Measurements from ENCODE around the gene PTPRD.
"Not testable (repeated sequence)": the region's sequence is repeated elsewhere in the genome, so short reads cannot be mapped to it uniquely, and the experiment has no call there.

PTPRD gene

DNA sequence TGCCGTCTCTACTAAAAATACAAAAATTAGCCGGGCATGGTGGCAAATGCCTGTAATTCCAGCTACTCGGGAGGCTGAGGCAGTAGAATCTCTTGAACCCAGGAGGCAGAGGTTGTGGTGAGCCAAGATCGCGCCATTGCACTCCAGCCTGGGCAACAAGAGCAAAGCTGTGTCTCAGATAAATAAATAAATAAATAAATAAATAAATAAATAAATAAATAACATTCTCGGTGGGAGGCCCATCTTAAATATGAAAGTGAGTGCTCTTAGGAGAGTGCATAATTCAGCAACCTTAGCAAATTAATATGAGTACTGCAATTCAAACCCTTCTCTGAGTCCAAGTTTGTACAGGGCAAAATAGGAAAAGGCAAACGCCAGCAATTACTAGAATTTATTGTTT is 1302.1 kb downstream of the PTPRD start:
- not testable (repeated sequence) for DNase-seq (ENCODE audit: low spot score)

DNA sequence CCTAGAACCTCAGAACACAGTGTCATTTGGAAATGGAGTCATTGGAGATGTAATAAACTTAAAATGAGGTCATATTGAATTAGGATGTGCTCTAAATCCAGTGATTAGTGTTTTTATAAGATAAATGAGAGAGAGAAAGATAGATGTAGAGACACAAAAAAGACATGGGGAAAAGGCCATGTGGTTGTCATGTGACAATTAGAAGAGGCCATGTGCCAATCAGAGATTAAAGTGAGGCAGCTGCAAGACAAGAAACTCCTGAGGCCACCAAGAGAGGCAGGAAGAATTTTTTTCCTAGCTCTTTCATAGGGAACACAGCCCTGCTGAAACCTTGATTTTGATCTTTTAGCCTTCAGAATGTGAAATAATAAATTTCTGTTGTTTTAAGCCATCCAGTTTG is 1307.2 kb downstream of the PTPRD start:
- no peak for DNase-seq (ENCODE audit: low spot score)

DNA sequence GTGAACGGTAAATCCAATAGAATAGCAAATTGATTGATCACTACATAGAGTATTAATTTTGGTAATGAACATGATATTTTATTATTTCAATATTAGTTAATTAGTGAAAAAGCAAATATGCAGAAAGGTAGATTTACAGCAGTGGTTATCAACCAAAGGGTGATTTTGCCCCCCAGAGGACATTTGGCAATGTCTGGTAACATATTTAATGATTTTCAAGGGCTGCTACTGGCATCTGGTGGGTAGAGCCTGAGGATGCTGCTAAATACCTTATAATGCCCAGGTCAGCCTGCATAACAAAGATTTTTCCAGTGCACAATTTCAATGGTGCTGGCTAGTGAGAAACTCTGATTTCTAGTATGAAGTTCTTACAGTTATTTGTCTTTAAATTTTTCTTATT is 1313.7 kb downstream of the PTPRD start:
- no peak for DNase-seq (ENCODE audit: low spot score)

DNA sequence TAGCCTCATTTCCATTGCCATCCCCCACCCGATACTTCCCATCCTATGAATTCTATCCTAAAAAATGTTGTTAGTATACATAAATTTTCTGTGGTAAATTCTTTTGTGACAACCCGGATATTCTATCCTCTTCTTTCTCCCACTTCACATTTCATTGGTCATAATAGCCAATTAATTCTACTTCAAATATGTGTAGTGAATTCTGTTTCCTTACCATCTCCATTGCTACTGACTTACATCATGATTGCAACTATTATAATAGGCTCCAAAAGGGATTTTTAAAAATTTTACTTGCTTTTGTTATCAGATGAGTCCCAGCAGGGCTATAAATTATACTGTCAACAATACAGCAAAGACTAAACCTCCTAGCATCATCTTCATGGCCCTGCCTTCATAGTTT is 1326.8 kb downstream of the PTPRD start:
- DNase-seq (ENCODE audit: low spot score): no peak

DNA sequence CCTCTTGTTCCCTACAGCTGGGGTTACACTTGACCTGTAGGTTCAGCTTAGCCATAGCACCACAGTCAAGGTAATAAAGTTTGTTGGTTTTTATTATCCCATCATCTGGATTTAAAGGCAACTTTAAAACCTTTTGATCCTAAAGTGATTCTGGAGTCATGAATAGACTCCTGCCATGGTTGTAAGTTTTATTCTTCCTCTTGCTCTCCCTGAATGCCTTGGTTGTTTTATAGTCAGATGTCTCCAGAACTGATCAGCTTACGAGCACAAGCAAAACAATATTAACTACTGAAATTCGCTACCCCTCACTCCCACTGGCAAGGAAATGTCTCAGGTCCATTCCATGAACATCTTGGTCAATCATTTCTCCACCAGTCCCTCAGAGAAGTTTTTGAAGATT is 1328.6 kb downstream of the PTPRD start:
- no peak for DNase-seq (ENCODE audit: low spot score)

DNA sequence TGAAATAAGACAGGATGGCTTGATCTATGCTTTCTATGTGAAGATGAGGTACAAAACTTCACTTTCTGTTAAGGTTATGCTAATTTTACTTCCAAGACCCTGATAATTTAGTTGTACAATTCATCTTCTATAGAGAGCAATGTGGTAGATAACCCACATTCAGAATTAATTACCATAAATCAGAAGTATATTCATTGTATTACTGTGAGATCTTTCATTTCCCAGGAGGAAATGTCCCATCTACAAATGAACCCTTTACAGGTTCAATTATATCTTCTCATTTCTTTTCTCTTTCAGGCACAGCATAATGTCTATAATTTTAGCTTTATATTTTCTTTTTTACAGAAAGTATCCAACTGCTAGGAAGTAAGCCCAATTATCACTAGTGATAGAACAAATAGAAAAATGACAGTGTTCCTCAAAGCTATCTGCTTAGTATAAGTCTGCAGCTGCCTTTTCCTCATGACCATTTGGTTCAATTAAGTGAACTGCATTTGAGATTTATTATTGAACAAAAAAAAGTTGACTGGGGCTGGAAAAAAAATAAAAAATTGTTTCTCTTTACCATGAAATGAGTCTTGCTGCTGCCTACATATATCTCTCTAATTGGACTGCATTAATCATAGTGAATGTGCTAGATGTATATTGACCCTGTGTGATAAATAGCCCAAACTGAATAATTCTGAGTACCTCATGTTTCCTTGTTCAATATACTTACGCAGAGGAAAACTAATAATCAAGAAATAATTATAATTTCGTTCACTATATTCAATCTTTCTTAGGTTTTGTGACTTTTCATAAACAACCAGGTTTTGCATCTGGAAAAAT is 1329.4 kb downstream of the PTPRD start:
- no peak for DNase-seq (ENCODE audit: low spot score)

DNA sequence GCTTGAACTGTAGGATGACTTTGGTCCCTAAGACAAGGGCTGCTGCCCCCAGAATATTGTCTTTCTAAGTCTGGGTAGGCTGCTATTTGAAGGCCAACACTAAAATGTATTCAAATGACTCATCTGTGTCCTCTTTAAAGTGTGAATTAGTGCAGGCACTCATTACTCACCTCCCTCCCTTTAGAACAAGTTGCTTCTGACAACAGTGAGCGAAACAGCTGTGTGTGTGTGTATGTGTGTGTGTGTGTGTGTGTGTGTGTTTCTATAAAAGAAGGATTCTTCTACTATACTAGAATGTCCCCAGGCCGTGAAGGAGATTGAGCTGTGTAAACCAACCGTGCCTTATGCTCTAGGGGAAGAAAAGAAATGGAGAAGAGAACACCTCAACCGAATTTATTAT is 1337.2 kb downstream of the PTPRD start:
- no peak for DNase-seq (ENCODE audit: low spot score)

DNA sequence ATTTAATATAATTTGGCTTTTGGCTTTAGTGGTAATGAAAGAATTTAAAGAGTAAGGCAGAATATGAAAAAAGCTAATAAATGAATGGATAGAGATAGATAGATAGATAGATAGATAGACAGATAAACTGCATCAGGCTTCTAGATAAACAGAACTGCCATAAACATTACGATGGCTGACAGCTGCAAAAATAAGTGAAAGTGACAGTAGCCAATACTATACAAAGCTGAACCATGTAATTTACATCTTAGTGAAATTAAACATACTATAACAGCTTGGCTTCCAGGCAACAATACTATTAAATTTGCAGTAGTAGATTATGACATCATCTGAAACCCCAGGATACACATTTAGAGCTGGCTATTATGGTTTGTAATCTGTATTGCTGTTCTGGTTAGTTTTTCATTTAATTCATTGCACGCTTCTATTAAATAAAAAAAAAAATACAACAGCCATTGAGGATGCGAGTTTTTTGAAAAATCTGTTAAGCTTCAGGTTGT is 1354.8 kb downstream of the PTPRD start:
- no peak for DNase-seq (ENCODE audit: low spot score)

DNA sequence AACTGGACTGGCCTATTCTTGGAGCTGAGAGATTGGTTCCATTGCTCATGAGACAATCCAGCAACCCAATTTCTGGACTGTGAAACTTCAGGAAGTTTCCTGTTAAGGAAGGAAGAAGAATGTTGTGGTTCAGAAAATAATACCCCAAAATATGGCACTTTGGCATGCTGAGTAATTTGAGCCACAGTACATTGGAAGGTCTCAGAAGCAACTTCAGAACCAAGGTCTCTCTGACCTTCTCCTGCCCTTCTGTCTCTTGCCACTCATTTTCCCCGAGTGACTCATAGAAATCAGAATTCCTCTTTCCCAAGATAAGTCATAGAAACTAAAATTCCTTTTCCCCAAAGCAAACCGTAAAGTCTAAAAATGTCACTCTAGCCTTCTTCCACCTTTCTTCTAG is 1366.1 kb downstream of the PTPRD start:
- no peak for DNase-seq (ENCODE audit: low spot score)

DNA sequence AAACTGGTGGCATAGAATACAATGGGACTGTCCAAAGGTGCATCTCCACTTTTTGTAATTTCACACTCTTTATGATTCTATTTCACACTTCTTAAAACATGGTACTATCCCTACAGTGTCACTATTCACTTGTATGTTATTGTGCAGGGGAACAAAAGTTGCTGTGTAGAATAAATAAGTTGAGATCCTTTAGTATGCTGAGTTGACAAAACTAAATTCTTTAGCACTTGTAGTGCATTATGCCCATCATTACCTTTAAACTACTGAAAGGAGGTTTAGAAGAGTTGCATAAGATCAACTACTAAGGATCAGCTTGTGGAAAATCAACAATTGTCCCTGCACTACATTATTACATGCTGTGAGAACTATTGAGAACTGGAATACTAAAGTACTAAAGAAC is 1380.9 kb downstream of the PTPRD start:
- DNase-seq (ENCODE audit: low spot score): no peak

DNA sequence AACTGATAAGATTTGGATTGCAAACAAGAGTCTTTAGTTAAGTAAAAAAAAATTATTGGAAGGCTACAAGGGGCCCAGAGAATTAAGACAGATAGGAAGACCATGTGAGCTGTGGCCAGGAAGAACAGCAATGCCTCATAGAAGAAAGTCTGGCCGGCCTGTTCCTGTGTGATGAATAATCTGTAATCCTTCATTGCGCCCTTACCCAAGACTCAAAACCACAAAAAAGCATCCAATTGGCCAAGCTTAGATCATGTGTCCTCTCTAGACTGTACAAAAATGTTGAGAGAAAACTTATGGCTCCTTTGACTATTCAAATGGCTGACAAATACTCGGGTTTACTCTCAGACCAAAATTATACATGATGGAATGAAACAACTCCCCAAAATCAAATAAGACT is 1383.5 kb downstream of the PTPRD start:
- no peak for DNase-seq (ENCODE audit: low spot score)

DNA sequence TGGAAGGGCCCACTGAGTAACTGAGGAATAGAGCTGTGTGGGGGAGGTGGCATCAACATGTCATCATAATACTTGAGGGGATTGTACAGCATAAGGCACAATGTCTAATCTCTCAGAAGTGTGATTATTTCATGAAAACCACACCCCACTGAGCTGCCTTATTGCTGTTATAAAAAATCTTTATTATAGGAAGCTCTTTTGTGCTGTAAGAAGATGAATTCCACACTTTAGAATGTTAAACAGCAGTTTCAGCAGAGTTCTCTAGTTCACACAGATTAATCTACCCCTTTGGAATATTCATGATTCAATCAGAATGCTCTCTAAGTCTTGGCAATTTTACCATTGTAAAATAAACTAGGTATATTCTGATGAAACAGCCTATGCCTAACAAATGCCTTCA is 1389.6 kb downstream of the PTPRD start:
- DNase-seq (ENCODE audit: low spot score): no peak

DNA sequence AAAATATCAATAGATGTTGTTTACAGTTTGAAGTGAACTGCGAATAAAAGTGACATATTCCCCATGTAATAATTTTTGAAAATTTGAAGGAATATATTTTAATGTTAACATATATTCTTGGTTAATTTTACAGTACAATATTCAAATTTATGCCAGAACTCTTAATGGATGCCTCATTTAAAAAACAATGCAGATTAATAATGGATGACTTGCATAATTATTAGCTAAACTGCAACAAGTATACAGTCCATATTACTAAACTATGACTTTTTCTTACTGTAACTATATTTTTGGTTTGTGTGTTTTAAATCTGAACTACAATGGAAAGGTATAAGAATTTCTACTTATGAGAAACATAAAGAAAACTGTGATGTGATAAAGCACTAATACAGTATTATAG is 1390.1 kb downstream of the PTPRD start:
- no peak for DNase-seq (ENCODE audit: low spot score)

DNA sequence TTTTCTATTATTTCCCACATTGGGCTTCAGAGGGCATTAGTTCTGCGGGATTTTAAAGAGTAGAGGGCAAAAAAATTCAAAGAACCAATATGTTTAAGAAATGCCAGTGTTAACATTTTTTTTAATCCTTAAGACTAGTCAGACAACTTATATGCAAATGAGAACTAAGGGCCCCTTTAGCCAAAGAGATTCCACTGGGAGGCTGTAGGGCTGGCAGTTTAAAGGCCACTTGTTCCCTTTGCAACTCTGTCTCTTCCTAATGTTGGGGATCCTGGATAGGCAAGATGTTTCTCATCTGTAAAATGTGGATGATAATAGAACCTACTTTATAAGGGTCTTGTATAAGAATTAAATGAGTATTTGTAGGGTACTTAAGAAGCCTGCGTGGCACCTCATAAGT is 1395.9 kb downstream of the PTPRD start:
- DNase-seq (ENCODE audit: low spot score): no peak

DNA sequence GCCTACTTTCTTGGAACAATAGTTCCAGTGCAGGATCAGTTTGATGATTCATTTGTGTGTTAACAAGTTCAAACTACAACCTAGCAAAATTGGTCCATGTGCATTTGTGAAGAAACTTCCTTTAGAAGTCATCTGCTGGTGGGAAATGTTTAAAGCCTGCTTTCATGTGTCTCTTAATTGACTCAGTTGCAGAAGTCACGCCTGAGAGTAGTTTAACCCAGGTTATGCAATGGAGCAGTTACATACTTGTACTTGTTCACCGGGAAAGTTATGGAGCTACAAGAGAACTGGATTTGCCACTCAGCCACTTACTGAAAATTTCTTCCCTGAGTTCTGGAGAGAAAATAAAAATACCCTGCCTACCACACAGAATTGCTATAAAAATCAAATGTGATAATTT is 1397.8 kb downstream of the PTPRD start:
- DNase-seq (ENCODE audit: low spot score): no peak

DNA sequence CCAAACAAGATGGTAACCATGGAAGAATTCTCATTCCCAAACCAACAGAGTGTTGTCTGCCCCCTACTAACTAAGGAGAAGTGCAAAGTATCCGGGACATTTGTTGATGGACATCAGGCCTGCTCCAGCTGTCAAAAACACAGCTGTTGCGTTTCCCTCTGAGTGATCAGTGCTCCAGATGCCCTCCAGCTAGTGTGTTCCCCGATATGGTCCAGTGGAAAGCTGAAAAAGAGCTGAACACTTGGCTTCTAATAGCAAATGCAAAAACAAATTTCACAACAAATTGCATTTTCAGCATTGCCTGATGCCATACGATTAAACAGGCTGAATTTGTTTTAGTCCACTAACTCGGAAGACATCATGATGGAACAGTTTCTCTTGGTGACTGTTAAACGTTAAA is 1398.7 kb downstream of the PTPRD start:
- no peak for DNase-seq (ENCODE audit: low spot score)

DNA sequence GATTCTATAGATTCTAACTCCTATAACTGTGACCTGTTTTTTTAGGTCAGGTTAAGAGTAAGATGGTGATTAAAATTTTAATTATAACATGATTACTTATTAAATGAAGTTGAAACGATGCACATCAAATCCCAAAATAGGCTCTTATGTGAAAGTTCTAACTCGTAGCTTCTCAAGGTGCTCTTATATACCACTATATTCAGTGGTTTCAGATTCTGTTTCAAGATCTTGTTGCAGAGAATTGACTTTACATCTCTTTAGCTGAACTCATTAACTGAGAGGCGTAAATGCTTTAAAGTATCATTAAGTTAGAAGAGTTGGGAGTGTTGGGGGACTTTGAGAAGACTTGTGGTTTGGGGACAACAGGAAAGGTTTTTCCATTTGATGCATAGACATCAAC is 1399.8 kb downstream of the PTPRD start:
- no peak for DNase-seq (ENCODE audit: low spot score)

DNA sequence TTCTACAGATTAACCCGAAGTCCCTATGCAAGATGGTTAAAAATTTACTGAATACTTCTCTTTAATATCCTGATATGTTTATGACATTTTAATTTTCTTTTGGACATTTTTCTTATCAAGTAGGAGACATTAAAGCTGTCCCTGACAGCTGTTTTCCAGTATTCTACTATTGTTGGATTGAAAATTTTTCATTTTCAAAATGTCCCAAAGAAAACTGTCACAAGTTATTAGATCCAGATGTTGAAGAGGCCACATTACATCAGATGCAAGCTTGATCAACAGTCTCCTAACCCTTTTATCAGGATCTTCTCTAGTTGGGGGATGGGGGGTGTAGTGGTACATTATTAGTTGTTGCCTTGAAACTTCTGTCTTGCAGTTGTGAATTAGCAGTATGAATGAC is 1410.5 kb downstream of the PTPRD start:
- DNase-seq (ENCODE audit: low spot score): no peak

DNA sequence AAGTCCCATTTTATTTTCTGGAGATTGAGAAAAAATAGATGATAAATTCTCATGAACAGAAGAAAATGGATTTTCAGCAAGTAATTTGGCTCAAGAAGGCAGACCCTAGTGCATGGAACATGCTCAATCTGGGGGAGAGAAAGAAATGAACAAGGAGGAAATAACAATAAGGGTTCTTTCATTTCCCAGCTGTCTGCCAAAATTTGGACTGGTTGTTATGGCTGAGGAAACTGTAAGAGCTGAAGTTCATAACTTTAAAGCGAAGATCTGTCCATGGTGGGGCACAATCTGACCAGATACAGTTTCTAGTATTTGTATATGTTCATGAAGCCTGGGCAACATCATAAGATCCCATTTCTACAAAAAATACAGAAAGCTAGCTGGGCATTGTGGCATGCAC is 1426.7 kb downstream of the PTPRD start:
- no peak for DNase-seq (ENCODE audit: low spot score)

DNA sequence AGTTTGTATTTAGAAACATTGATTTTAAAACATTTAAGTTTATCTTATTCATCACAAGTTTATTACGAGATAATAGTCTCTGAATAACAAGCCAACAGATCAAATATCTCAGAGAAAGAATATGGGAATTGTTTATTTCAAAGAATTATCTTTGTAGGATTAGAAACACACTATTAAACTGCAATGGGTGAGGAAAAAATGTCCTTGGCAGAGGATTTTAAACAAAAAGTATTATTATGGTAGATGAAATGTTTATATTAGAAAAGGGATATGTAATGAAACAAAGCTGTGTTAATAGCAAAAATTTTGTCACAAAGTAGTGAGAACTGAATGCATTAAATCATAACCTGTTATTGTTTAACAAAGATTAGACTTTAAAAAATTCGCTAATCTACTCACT is 1430.4 kb downstream of the PTPRD start:
- DNase-seq (ENCODE audit: low spot score): no peak

DNA sequence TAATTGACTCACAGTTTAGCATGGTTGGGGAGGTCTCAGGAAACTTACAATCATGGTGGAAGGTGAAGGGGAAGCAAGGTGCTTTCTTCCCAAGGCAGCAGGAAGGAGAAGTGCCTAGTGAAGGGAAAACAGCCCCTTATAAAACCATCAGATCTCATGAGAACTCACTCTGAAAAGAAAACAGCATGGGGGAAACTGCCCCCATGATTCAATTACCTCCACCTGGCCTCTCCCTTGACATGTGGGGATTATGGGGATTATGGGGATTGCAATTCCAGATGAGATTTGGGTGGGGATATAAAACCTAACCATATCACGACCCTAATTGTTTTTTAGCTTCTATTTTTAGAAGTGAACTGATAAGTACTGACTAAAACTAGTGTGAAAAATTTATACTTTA is 1435.7 kb downstream of the PTPRD start:
- DNase-seq (ENCODE audit: low spot score): no peak

DNA sequence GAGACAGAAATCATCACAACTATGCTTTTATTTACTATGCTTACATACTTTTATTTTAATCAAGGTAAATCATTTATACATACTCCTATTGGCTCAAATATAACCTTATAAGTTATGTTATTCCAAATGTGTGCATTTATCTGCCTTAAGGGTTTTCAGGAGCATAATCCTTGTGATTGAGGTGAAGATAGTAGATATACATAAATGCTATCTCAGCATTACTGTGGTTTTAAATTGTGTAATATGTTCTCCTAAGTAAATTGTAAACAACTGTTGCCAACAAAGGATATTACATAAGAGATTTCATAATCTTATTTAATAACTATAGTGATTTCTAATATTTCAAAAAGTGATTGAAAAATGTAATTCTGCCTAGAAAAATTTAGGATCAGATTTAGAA is 1438.4 kb downstream of the PTPRD start:
- DNase-seq (ENCODE audit: low spot score): no peak

DNA sequence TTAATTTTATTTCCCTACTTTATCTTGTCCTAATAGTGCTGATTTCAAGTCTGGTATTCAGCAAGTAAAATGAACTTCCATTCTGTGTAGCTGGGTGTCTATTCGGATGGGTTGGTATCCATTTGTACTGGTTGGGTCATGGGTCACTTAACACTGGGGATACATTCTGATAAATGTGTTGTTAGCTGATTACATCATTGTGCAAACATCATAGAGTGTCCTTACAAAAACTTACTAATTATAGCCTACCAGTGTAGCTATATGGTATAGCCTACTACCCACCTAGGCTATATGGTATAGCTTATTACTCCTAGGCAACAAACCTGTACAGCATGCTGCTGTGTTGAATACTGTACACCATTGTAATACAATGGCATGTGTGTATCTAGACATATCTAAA is 1439.5 kb downstream of the PTPRD start:
- no peak for DNase-seq (ENCODE audit: low spot score)

DNA sequence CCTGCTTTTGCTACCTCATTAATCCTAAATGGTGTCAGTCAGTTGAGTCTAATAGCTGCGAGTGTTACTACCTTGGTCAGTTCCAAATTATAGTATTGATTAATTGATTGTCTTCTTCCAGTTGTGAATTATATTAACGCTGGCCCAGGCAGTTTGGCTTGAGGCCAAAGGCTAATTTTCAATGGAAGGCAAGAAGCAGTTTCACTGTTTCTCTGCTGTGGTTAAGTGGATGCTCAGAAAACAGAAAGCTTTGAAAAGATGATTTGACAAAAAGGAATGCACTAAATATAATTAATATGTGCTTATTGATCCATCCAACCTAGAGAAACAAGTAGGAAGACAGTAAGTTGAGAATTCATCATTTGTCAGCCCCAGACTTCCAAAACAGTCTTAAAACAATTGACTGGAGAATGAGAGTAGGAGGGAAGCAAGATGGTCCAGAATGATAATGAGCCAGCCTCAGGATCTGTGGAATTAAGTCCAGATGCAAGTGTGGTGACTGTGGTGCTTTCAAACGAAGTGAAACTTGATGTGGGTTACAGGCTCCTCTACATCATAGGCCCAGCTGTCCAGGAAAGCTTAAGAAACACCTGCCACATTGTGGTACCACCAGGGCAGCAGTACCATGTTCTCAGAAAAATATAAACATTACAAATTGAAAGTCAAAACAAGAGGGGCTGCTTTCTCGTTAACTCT is 1442.2 kb downstream of the PTPRD start:
- DNase-seq (ENCODE audit: low spot score): no peak
